ENCODE results near the gene PHF5A. TPM values are rescaled to one million over a fixed set of nuclear protein-coding genes. Genes with fewer than 3 reads are reported as not detected.

The PHF5A gene
- total RNA-seq, 1 donor from 2014 or later, result 19.5 TPM

- DNase-seq (ENCODE audit: low spot score), result peak; percentile 43
These were observed 50.7 kb downstream of the PHF5A start for GRCh38 chr22:41417622-41418390.

- DNase-seq (ENCODE audit: low spot score), result no peak
These were observed 52.9 kb downstream of the PHF5A start for GRCh38 chr22:41415554-41415953.

- no peak for DNase-seq (ENCODE audit: low spot score)
These were observed 57.3 kb downstream of the PHF5A start for GRCh38 chr22:41411021-41411851.

- DNase-seq (ENCODE audit: low spot score), result no peak
These were observed 58.2 kb downstream of the PHF5A start for GRCh38 chr22:41410311-41410751.

Other genes starting within 250 kb of the PHF5A start
- 1.9 TPM for gene CHADL, start 227.8 kb downstream of the PHF5A start, total RNA-seq (ENCODE audit: insufficient read depth, low replicate concordance)
- 11.1 TPM for gene RANGAP1, start 182.5 kb downstream of the PHF5A start, total RNA-seq (ENCODE audit: insufficient read depth, low replicate concordance)
- gene ZC3H7B, start 167.2 kb downstream of the PHF5A start, total RNA-seq (ENCODE audit: insufficient read depth, low replicate concordance), result 24.6 TPM
- 6.3 TPM for gene TEF, start 86.8 kb downstream of the PHF5A start, total RNA-seq (ENCODE audit: insufficient read depth, low replicate concordance)
- gene TOB2, start 21.9 kb downstream of the PHF5A start, total RNA-seq (ENCODE audit: insufficient read depth, low replicate concordance), result 12.5 TPM
- gene ACO2, start 425 bp upstream of the PHF5A start, total RNA-seq (ENCODE audit: insufficient read depth, low replicate concordance), result 19.7 TPM
- 4.6 TPM for gene POLR3H, start 75.8 kb upstream of the PHF5A start, total RNA-seq (ENCODE audit: insufficient read depth, low replicate concordance)
- gene CSDC2, start 92.3 kb upstream of the PHF5A start, total RNA-seq (ENCODE audit: insufficient read depth, low replicate concordance), result 1.2 TPM
- gene PMM1, start 121.1 kb upstream of the PHF5A start, total RNA-seq (ENCODE audit: insufficient read depth, low replicate concordance), result 19.5 TPM
- gene DESI1, start 152.4 kb upstream of the PHF5A start, total RNA-seq (ENCODE audit: insufficient read depth, low replicate concordance), result 14.7 TPM
- 123 TPM for gene XRCC6, start 152.6 kb upstream of the PHF5A start, total RNA-seq (ENCODE audit: insufficient read depth, low replicate concordance)
- gene SNU13, start 220.2 kb upstream of the PHF5A start, total RNA-seq (ENCODE audit: insufficient read depth, low replicate concordance), result 35.9 TPM
- 7.5 TPM for gene MEI1, start 230.8 kb upstream of the PHF5A start, total RNA-seq (ENCODE audit: insufficient read depth, low replicate concordance)

Data from umbilical cord (tissue), 2 donors.